ENCODE measurements around the gene RAPGEF1.

Gene RAPGEF1

DNA sequence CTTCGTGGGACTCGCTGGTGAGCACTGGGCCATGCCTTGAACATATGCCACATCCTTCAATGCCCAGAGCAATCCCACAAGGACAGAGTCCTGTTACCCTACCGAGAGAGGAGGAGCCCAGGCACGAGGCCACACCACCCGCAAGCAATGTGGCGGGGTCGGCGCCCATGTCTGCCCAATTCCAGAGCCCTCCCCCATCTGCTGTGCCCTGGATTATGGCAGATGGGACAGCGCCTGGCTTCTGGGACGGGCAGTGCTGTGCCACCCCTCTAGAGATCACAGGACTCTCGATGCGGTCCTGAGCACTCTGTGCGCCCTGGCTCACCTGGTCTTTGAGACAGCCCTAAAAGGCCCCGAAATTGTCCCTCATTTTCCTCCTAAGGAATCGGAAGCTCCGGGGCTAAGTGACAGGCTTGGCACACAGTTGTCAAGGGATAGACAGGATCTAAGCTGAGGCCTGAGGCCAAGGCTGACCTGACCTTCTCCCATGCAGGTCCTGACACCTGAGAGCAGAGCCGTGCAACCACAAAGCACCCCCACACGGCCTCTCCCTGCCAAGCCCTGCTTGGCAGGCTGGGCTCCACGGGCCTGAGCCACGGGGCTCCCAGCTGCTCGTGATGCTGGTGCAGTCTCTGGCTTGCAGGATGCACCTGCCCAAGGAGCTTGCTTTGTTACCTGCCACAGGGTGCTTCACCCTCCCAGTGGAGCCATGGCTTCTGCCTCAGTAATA, 145.8 kb downstream of the RAPGEF1 start:
- in situ Hi-C loops (cut with HindIII; ENCODE audit: low pct_unique_long_range_greater_than_20kb, low sequenced_read_pairs) = no loop called here
- peak in 1 of 2 experiments; percentile 86 for DNase-seq (ENCODE audit: low read depth in 1 of 2, low spot score in 1 of 2)
- no peak for TF ChIP-seq JUND (IDR thresholded peaks at IDR 0.05; ENCODE audit: low read depth)

GRCh38 chr9:131593091-131593820, 146.6 kb downstream of the RAPGEF1 start:
- in situ Hi-C loops (cut with HindIII; ENCODE audit: low pct_unique_long_range_greater_than_20kb, low sequenced_read_pairs) = no loop called here
- no peak for DNase-seq (ENCODE audit: low read depth in 1 of 2, low spot score in 1 of 2)

DNA sequence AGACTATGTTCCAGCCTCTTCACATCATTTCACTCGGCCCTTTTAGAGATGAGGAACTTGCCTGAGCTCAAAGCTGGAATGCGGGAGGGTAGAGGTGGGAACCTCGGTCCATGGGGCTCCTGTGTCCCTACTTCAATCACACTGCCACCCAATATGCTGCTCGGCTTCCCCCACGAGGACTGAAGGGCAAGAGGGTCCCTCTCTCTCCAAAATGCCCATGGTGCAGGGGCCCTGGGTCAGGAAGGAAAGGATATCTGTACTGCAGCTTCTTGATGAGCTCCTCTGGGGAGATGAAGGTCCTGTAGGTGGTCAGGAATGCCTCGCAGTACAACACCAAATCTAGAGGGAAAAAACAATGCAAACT, 148.0 kb downstream of the RAPGEF1 start:
- in situ Hi-C loops (cut with HindIII; ENCODE audit: low pct_unique_long_range_greater_than_20kb, low sequenced_read_pairs) = no loop called here
- no peak for TF ChIP-seq JUND (IDR thresholded peaks at IDR 0.05; ENCODE audit: low read depth)

More at GRCh38 chr9:131593091-131593820, 146.6 kb downstream of the RAPGEF1 start:
- no peak for TF ChIP-seq JUND (IDR thresholded peaks at IDR 0.05; ENCODE audit: low read depth)

DNA sequence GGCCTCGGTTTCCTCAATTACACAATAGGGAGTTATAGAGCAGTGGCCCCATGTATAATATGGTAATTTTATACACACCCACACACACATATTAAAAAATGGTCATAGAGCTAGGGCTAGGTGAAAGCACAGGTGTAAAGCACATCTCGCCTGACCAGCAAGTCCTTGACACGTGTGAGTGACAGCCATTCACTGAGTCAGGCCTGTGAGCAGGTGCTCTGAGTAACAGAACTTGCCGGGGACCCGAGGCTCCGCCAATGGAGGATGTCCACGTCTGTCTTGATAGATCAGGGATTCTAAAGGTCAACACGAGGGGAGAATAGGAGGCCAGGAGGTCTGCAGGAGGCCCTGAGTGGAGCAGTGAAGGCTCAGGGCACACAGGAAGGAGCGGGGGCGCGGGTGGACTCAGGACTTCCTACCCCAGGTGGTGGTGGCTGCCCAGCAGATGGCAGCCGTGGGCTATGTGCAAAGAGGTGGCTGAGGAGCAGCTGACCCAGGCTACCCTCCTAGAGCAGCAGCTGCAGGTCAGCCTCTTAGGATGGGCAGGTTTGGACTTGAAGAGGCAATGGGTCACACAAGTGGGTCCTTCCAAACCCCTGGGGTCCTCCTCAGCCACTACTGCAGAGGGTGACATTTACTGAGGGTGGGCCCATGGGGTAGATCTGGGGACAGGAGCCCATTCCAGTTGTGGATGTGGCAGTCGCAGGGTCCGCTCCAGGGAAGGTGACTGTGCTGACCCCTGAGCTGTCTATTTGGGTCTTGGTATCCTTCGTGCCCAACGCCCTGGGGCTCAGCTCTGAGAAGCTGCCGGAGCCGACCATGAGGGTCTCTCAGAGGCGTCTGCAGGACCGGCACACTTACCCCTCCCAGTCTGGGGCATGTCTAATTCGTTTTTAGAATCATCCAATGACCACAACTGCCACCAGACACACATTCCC, 148.7 kb downstream of the RAPGEF1 start:
- in situ Hi-C loops (cut with HindIII; ENCODE audit: low pct_unique_long_range_greater_than_20kb, low sequenced_read_pairs) = no loop called here
- no peak for TF ChIP-seq JUND (IDR thresholded peaks at IDR 0.05; ENCODE audit: low read depth)
- peak; percentile 79 to 88 for DNase-seq (ENCODE audit: low read depth in 1 of 2, low spot score in 1 of 2)

More for the DNA sequence above, 148.0 kb downstream of the RAPGEF1 start:
- DNase-seq (ENCODE audit: low read depth in 1 of 2, low spot score in 1 of 2) = no peak

GRCh38 chr9:131590449-131590848, 149.4 kb downstream of the RAPGEF1 start:
- no peak for TF ChIP-seq JUND (IDR thresholded peaks at IDR 0.05; ENCODE audit: low read depth)
- DNase-seq (ENCODE audit: low read depth in 1 of 2, low spot score in 1 of 2) = no peak
- in situ Hi-C loops (cut with HindIII; ENCODE audit: low pct_unique_long_range_greater_than_20kb, low sequenced_read_pairs) = no loop called here

DNA sequence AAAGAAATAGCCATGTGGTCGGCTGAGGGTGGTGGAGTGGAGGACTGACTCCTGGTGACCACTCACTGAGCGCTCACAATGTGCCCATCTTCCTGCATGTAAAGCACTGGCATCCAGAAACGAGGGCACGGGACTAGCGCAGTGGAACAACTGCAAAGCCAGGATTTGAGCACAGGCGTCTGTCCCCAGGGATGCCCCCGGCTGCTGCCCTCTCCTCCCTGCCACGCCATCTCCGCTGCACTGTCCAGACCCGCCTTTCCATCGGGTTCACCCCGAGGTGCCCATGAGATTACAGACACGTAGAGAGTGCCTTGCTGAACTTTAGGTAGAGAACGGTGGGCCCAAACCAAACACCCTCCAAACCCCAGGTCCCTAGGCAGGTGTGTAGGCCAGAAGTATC, 149.9 kb downstream of the RAPGEF1 start:
- no peak for TF ChIP-seq JUND (IDR thresholded peaks at IDR 0.05; ENCODE audit: low read depth)
- no peak for DNase-seq (ENCODE audit: low read depth in 1 of 2, low spot score in 1 of 2)
- in situ Hi-C loops (cut with HindIII; ENCODE audit: low pct_unique_long_range_greater_than_20kb, low sequenced_read_pairs) = no loop called here

- no peak for DNase-seq (ENCODE audit: low read depth in 1 of 2, low spot score in 1 of 2)
- in situ Hi-C loops (cut with HindIII; ENCODE audit: low pct_unique_long_range_greater_than_20kb, low sequenced_read_pairs) = no loop called here
- TF ChIP-seq JUND (IDR thresholded peaks at IDR 0.05; ENCODE audit: low read depth) = no peak
These were observed 150.7 kb downstream of the RAPGEF1 start for GRCh38 chr9:131589124-131589711.

- DNase-seq (ENCODE audit: low read depth in 1 of 2, low spot score in 1 of 2) = no peak
- TF ChIP-seq JUND (IDR thresholded peaks at IDR 0.05; ENCODE audit: low read depth) = no peak
- in situ Hi-C loops (cut with HindIII; ENCODE audit: low pct_unique_long_range_greater_than_20kb, low sequenced_read_pairs) = no loop called here
These were observed 151.5 kb downstream of the RAPGEF1 start for GRCh38 chr9:131588396-131588795.

DNA sequence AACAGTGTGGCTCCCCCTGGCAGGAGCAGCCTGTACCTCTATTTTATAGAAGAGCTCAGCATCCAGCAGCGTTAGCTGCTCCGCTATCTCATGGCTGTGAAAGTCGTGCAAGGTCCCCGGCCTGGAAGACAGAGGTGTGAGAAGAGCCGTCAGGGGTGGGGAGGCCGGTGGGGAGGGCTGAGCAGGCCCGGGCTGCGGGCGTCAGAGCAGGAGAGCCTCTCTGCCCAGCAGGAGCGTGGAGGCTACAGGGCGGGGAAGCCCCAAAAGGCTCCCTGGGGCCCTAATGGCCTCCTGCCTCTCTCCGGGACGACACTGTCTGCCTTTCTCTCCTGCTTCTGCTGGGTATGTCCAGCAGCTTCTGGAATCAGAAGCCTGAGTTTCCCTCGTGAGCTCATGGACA, 152.0 kb downstream of the RAPGEF1 start:
- no peak for TF ChIP-seq JUND (IDR thresholded peaks at IDR 0.05; ENCODE audit: low read depth)
- in situ Hi-C loops (cut with HindIII; ENCODE audit: low pct_unique_long_range_greater_than_20kb, low sequenced_read_pairs) = no loop called here
- DNase-seq (ENCODE audit: low read depth in 1 of 2, low spot score in 1 of 2) = no peak

DNA sequence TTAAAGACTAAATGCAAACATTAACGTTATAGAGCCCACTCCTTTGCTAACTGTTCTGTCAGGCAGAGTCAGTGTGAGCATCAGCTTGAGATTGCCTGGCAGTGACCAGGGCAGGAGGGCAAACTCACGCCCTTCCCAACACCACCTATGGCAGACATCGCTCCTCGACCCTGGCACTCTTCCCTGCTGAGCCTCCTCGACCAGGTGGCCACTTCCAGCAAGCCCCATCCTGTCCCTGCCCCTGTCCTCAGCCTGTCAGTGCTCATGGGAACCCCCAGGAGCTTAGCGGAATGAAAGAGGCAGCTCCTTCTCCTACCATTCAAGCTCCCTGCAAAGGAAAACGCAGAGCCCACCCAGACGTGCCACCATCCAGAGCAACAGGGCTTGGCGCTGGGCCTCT, 152.5 kb downstream of the RAPGEF1 start:
- TF ChIP-seq JUND (IDR thresholded peaks at IDR 0.05; ENCODE audit: low read depth) = no peak
- in situ Hi-C loops (cut with HindIII; ENCODE audit: low pct_unique_long_range_greater_than_20kb, low sequenced_read_pairs) = no loop called here
- no peak for DNase-seq (ENCODE audit: low read depth in 1 of 2, low spot score in 1 of 2)

- TF ChIP-seq JUND (IDR thresholded peaks at IDR 0.05; ENCODE audit: low read depth) = no peak
- in situ Hi-C loops (cut with HindIII; ENCODE audit: low pct_unique_long_range_greater_than_20kb, low sequenced_read_pairs) = no loop called here
- no peak for DNase-seq (ENCODE audit: low read depth in 1 of 2, low spot score in 1 of 2)
These were observed 154.5 kb downstream of the RAPGEF1 start for GRCh38 chr9:131585375-131585774.

DNA sequence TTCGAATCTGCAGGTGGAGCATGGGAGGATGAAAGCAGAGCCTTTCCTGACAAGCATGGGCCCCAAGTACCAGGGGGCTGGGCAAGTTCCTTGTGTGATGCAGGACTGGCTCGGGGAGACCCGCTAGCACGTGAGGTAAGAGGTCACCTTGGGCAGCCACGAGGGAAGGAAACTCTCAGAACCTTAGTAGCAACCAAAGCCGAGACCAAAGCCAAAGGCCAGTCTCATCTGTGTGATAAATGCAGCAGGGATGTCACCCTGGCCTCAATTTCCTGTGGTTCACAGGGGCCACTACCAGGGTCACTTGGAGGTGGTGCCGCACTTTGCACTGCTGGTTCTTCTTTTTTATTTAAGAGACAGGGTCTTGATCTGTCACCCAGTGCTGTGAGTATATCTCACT, 155.0 kb downstream of the RAPGEF1 start:
- in situ Hi-C loops (cut with HindIII; ENCODE audit: low pct_unique_long_range_greater_than_20kb, low sequenced_read_pairs) = no loop called here
- DNase-seq (ENCODE audit: low read depth in 1 of 2, low spot score in 1 of 2) = no peak
- no peak for TF ChIP-seq JUND (IDR thresholded peaks at IDR 0.05; ENCODE audit: low read depth)

Data from T47D (cell line).